HG02884 (cell line): ENCODE measurements around the gene PARP3.

Experiments
- ATAC-seq: cut with Tn5 transposase; IDR thresholded peaks from one replicate; pipeline ENCODE4 v1.9.1; 2021; ENCODE audit warnings: mild to moderate bottlenecking, moderate library complexity; ENCODE audit not compliant: unreplicated experiment

Gene PARP3

GRCh38 chr3:51947215-51947900 is 5.2 kb downstream of the PARP3 start:
- ATAC-seq, result no peak

DNA sequence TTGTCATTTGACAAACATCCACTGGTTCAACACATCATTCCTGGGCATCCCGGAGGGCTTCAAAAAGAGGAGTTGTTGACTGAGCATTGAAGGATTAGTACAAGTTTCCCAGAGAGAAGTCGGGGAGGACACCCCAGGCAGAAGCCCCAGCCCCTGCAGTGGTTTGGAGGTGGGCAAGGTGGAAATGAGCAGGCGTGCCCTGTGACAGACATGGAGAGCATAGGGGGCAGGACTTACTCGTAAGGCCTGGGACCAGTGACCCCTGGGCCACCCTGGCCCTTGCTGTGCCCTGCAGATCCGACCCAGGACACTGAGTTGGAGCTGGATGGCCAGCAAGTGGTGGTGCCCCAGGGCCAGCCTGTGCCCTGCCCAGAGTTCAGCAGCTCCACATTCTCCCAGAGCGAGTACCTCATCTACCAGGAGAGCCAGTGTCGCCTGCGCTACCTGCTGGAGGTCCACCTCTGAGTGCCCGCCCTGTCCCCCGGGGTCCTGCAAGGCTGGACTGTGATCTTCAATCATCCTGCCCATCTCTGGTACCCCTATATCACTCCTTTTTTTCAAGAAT is 5.9 kb downstream of the PARP3 start:
- no peak for ATAC-seq

GRCh38 chr3:51949121-51949520 is 7.0 kb downstream of the PARP3 start:
- no peak for ATAC-seq

DNA sequence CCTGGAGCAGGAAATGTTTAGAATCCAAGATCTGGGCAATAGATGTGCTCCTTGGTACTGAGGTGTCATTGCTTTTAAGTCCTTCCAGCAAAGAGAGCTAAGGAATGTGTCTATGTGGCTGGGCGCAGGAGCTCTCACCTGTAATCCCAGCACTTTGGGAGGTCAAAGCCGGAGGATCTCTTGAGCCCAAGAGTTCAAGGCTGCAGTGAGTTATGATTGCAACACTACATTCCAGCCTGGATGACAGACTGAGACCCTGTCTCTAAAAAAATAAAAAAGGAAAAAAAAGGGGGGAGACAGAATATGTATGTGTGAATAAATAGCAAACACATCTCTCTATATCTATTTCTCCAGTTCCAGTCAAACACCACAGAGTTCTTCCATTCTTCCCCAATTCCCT is 8.7 kb downstream of the PARP3 start:
- ATAC-seq, result no peak

DNA sequence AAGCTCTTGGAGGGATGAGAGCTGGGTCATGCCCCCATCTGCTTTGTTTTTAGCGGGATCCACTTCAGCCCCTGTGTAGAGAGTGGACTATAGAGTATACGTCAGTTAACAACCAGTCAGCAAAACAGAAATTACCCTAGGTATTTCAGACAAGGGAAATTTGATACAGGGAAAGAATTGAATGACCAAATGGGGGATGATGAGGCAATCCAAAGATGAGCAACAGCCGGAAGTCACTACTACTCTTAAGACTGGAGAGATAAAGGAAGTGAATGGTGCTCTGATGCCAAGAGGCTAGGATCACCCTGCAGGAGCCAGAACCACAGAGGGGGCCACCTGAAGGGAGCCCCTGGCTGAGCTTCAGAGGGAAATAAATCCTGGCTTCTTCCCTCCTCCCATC is 11.3 kb downstream of the PARP3 start:
- no peak for ATAC-seq

DNA sequence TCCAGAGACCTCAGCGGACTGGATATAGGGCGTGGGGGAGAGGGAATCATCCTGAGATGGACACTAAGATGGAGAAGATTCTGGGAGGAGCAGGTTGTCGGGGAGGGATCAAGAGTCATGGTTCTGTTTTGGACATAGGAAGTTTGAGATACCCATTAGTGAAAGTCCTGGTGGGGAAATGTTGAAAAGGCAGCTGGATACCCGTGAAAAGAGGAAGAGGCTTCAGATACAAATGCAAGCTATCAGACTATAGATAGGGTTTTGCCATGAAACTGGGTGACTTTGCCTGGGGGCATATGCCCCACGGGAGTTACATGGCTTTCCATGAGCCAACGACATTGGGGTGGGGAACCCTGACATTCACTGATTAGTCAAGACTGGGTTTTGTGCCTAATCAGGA is 11.9 kb downstream of the PARP3 start:
- no peak for ATAC-seq

DNA sequence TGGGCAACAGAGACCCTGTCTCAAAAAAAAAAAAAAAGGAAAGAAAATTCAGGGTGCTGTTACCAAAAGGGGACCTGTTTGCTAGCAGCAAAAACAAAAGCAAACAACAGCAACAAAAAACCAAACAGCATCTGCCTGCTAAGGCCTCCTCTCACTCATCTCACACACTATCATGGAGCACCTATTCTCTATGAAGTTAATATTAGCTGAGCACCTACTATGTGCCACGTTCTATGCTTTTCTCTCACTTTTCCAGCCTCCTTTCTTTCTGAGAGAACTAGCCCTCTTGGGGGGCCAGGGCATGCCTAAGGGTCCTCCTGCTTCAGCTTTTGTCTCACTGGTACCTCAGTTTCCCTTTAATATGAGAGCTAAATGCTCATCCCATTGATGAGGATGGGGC is 12.6 kb downstream of the PARP3 start:
- no peak for ATAC-seq

GRCh38 chr3:51955175-51955892 is 13.2 kb downstream of the PARP3 start, which contains the start of gene GPR62:
GPR62 (plus strand) TSS chr3:51955381; CDS start chr3:51955653, 272 bp downstream.
- ATAC-seq, result no peak

DNA sequence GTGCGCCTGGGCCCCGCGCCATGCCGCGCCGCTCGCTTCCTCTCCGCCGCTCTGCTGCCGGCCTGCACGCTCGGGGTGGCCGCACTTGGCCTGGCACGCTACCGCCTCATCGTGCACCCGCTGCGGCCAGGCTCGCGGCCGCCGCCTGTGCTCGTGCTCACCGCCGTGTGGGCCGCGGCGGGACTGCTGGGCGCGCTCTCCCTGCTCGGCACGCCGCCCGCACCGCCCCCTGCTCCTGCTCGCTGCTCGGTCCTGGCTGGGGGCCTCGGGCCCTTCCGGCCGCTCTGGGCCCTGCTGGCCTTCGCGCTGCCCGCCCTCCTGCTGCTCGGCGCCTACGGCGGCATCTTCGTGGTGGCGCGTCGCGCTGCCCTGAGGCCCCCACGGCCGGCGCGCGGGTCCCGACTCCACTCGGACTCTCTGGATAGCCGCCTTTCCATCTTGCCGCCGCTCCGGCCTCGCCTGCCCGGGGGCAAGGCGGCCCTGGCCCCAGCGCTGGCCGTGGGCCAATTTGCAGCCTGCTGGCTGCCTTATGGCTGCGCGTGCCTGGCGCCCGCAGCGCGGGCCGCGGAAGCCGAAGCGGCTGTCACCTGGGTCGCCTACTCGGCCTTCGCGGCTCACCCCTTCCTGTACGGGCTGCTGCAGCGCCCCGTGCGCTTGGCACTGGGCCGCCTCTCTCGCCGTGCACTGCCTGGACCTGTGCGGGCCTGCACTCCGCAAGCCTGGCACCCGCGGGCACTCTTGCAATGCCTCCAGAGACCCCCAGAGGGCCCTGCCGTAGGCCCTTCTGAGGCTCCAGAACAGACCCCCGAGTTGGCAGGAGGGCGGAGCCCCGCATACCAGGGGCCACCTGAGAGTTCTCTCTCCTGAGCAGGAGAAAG is 14.0 kb downstream of the PARP3 start:
- no peak for ATAC-seq

DNA sequence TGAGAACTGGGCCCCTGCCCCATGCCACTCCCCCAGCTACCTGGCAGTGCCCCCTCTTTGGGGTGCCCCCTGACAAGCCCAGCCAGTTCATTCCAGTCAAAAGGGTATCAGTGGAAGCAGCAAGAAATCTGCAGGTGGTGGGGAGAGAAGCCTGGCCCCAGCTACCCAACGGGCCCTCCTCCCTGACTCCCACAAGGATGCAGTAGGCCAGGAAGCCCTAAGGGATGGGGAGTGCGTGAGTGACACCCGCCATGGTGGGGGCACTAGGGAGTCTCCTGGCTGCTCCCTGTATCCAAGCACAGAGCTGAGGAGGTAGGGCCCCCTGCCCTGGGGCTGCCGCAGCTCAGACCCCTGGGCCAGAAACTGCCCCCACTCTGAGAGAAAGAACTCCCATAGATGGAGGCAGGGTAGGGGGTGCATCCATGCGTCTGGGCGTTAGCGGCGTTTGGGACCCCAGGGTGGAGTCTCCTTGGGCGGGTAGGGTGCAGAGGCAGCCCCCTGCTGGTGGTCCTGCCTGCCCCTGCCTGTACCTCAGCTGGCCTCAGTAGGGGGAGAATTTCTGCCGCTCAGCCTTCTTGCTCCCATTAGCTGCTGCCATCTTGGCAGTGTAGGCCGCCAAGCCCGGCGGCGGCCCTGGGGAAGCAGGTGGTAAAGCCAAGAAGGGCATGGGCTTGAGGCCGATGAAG is 15.5 kb downstream of the PARP3 start:
- ATAC-seq, result no peak

DNA sequence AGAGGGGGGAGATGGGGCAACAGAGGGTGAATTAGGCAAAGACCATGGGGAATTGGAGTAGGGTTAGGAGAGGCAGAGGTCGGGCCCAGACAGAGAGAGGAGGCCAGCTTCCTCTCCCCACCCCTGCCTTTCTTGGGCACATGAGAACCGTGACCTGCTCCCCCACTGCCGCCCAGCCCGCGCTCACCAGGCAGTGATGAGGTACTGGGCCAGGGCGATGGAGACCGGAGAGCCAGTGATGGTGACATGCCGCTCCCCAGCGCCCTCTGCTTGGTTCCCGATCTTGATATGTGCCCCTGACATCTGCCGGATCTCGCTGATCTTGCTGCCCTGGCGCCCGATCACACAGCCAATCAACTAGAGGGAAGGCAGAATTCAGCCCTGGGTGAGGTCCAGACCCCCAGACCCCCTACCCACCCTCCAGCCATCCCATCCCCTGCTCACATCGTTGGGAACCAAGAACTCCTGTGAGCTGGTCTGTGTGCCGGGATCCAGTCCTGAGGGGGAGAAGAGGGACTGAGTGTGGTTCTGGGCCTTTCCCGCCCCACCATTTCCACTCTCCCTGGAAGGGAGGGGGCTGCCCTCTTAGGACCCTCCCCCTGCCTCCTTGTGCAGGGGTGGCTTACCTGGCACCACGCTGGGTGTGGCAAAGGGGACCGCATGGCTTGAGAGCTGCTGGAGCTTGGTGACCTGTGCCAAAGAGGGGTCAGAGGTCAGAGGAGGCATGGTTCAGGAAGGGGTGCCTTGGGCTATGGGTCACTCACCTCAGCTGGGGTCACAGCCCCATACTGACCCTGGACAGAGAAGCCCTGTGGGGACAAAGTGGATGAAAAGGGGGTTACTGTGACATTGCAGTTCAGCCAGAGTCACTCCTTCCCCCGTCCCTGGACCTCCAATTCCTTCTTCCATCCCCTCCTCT is 16.7 kb downstream of the PARP3 start:
- ATAC-seq, result no peak

DNA sequence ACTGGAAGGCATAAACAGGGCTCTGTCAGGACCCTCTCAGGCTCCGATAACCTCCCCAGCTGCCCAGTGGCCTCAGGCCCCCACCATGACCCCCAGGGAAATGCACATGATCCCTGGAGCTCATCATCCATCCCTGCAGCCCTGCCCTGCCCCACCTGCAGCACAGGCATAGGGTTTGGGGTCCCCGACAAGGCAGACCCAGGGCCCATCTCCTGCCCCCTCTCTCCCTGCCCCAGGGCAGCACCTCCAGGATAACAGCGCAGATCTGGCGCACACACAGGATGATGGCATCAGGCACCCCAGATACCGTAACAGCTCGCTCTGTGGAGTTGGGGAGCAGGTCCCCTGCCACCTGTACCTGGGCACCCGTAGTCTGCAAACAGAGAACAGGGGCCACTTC is 17.5 kb downstream of the PARP3 start:
- no peak for ATAC-seq

- ATAC-seq, result no peak
Measured at GRCh38 chr3:51960386-51960785, 18.2 kb downstream of the PARP3 start.

DNA sequence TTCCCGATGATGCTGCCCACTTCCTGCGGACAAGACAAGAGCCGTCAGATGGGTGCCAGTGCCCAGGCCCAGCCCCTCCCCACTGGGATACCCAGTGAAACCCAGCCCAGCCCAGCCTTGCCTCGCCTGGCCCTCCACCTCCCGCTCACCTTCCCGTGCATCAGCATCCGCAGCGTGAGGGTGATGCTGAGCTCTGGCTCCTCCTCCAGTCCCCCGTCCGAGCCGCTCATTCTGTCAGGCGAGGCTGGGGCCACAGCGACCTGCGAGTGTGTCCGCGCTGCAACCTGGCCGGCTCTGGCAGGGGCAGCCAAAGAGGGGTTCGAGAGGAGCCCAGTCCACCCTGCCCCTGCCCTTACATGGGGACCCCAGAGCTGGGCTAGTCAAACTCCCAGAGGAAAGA is 18.8 kb downstream of the PARP3 start:
- no peak for ATAC-seq

DNA sequence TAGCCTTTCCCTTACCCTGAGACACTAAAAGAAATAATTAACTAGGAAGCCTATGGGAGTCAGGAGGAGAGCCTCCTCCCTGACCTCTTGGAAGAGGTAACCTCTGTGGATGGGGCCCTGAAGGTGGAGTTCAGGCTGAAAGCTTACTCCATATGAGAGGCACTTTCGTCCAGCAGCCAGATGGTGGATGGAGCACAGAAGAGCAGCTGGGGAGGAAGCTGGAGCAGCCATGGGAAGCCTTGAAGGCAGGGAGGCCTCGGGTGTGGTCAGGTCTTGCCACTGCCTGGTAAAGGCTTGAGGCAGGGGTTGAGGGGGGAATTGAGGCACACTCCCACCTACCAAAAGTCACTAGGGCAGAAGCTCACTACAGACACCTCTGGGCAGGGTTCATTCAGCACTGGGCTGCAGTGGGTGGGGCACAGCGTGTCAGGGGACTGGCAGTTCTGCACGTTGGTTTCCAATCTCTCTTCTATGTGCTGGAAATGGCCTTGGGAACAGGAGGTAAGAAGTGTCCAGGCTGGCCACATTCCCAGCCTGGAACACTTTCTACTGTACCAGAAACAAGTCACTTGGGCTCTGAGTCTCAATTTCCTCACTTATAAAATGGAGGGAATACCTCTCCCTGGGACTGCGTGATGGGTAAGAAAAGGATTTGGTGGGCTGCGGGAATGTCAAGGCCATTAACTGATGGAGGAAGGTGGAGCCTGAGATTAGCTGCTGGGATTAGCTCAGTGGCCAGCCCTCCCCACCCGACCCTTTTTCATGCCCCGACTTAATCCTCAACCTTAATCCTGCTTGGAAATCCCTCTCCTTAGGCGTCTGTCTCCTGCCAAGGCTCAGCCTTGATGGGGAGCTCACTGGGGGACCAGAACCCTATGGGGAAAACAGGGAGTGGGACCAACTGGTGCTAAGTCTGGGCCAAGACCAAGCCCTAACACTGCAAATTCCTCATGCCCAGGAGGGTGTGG is 19.7 kb downstream of the PARP3 start:
- no peak for ATAC-seq

- no peak for ATAC-seq
Measured at GRCh38 chr3:51962854-51963530, 20.8 kb downstream of the PARP3 start.

- ATAC-seq, result no peak
Measured at GRCh38 chr3:51963951-51964451, 21.8 kb downstream of the PARP3 start.

- ATAC-seq, result no peak
Measured at GRCh38 chr3:51964521-51964920, 22.4 kb downstream of the PARP3 start.
